ENCODE results near the gene ZNF385C.

GRCh38 chr17:42127414-42127813 is 29.1 kb upstream of the ZNF385C start:
- no peak for TF ChIP-seq CTCF (conservative IDR thresholded peaks at IDR 0.05; ENCODE audit: low read length)
- no peak for TF ChIP-seq EZH2phosphoT487 (IDR thresholded peaks at IDR 0.05; ENCODE audit: borderline replicate concordance, low read depth, low read length)

Data from OCI-LY7 (cell line).